Ishikawa (cell line): ENCODE measurements around the gene NAPEPLD.
A peak's percentile ranks its signal among the peaks of the same experiment; 100 is the strongest.

Source experiments
- CEBPB ChIP-seq: IDR thresholded peaks from 2 replicates; pipeline ENCODE4 v1.6.1; 2012
- CREB1 ChIP-seq: IDR thresholded peaks from 2 replicates; pipeline ENCODE4 v1.6.1; 2012; ENCODE audit warnings: low read depth
- EGR1 ChIP-seq: IDR thresholded peaks from 2 replicates; pipeline ENCODE4 v1.6.1; 2012
- EP300 ChIP-seq: IDR thresholded peaks from 2 replicates; pipeline ENCODE4 v1.6.1; 2012; ENCODE audit warnings: borderline replicate concordance
- FOXM1 ChIP-seq: IDR thresholded peaks from 2 replicates; pipeline ENCODE4 v1.6.1; 2012; ENCODE audit warnings: low read depth, borderline replicate concordance
- NFIC ChIP-seq: IDR thresholded peaks from 2 replicates; pipeline ENCODE4 v1.6.1; 2012
- RAD21 ChIP-seq: IDR thresholded peaks from 2 replicates; pipeline ENCODE4 v1.6.1; 2012; ENCODE audit warnings: low read depth
- TAF1 ChIP-seq: IDR thresholded peaks from 2 replicates; pipeline ENCODE4 v1.6.1; 2012; ENCODE audit warnings: low read depth, mild to moderate bottlenecking
- TCF12 ChIP-seq: IDR thresholded peaks from 2 replicates; pipeline ENCODE4 v1.6.1; 2012; ENCODE audit warnings: low read depth
- TEAD4 ChIP-seq: IDR thresholded peaks from 2 replicates; pipeline ENCODE4 v1.6.1; 2012
- YY1 ChIP-seq: IDR thresholded peaks from 2 replicates; pipeline ENCODE4 v1.6.1; 2012; ENCODE audit warnings: low read depth
- ZBTB7A ChIP-seq: IDR thresholded peaks from 2 replicates; pipeline ENCODE4 v1.6.1; 2012; ENCODE audit warnings: low read depth
- TF ChIP-seq, protein P1 (sequence below): IDR thresholded peaks from 2 replicates; pipeline ENCODE4 v1.6.1; 2012
- TF ChIP-seq, protein P2 (sequence below): IDR thresholded peaks from 2 replicates; pipeline ENCODE4 v1.6.1; 2012
- TF ChIP-seq, protein P3 (sequence below): IDR thresholded peaks from 2 replicates; pipeline ENCODE4 v1.6.1; 2012; ENCODE audit warnings: low read depth, mild to moderate bottlenecking

The NAPEPLD gene

DNA sequence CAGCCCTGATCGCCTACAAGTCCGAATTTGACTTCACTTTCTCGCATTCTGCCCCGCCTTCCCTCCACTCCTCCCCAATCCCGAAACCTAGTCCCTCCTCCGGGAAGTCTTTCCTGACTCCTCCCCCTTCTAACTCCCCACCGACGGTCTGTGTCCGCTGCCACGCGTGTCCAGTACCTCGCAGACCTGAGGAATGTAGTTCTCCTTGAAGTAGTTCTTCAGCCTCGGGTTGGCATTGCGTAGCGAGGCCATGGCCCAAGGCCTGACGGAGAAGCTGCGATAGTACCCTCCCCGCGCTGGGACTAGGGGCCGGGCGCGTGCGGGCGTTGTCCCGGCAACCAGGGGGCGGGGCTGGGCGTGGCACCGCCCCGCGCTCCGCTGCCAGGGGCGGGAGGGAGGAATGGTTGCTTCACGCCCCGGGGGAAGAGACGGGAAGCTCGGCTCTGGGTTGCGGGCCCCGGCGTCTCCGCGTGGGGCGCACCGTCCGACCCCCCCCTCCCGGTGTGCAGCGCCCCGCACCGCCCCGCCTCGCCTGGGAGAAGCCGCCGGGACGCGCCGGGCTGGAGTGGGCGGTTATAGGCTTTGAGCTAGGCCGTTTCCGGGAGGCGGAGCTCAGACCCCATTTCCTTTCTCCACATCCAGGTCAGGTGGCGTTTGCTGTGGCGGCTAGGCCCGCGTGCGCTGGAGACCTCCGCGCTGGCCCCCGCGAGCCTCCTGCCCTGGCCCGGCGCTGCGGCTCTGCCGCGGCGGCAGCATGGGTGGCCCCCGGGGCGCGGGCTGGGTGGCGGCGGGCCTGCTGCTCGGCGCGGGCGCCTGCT, 74.2 kb downstream of the NAPEPLD start, which contains the start of the genes ARMC10 and FBXL13:
Gene ARMC10 (plus strand): TSS at position 622 of the 818 bp plus-strand sequence. CDS start 133 bp downstream, at position 755.
Gene FBXL13 (minus strand): TSS at position 278 of the 818 bp plus-strand sequence.
- TF ChIP-seq EGR1 (peak; percentile 54), FOXM1 (no peak), YY1 (peak; percentile 68), ZBTB7A (no peak), CEBPB (no peak), TEAD4 (no peak; the same call in 1 of the 2 replicates), NFIC (no peak), EP300 (no peak), RAD21 (no peak), CREB1 (no peak), TCF12 (no peak; the same call in 1 of the 2 replicates), TAF1 (peak; percentile 66; the same call in 1 of the 2 replicates)
- TF ChIP-seq, protein P1, sequence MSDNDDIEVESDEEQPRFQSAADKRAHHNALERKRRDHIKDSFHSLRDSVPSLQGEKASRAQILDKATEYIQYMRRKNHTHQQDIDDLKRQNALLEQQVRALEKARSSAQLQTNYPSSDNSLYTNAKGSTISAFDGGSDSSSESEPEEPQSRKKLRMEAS, result peak; percentile 72
- TF ChIP-seq, protein P2, sequence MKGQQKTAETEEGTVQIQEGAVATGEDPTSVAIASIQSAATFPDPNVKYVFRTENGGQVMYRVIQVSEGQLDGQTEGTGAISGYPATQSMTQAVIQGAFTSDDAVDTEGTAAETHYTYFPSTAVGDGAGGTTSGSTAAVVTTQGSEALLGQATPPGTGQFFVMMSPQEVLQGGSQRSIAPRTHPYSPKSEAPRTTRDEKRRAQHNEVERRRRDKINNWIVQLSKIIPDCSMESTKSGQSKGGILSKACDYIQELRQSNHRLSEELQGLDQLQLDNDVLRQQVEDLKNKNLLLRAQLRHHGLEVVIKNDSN, result peak; percentile 81
- TF ChIP-seq, protein P3, sequence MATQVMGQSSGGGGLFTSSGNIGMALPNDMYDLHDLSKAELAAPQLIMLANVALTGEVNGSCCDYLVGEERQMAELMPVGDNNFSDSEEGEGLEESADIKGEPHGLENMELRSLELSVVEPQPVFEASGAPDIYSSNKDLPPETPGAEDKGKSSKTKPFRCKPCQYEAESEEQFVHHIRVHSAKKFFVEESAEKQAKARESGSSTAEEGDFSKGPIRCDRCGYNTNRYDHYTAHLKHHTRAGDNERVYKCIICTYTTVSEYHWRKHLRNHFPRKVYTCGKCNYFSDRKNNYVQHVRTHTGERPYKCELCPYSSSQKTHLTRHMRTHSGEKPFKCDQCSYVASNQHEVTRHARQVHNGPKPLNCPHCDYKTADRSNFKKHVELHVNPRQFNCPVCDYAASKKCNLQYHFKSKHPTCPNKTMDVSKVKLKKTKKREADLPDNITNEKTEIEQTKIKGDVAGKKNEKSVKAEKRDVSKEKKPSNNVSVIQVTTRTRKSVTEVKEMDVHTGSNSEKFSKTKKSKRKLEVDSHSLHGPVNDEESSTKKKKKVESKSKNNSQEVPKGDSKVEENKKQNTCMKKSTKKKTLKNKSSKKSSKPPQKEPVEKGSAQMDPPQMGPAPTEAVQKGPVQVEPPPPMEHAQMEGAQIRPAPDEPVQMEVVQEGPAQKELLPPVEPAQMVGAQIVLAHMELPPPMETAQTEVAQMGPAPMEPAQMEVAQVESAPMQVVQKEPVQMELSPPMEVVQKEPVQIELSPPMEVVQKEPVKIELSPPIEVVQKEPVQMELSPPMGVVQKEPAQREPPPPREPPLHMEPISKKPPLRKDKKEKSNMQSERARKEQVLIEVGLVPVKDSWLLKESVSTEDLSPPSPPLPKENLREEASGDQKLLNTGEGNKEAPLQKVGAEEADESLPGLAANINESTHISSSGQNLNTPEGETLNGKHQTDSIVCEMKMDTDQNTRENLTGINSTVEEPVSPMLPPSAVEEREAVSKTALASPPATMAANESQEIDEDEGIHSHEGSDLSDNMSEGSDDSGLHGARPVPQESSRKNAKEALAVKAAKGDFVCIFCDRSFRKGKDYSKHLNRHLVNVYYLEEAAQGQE, result no peak

DNA sequence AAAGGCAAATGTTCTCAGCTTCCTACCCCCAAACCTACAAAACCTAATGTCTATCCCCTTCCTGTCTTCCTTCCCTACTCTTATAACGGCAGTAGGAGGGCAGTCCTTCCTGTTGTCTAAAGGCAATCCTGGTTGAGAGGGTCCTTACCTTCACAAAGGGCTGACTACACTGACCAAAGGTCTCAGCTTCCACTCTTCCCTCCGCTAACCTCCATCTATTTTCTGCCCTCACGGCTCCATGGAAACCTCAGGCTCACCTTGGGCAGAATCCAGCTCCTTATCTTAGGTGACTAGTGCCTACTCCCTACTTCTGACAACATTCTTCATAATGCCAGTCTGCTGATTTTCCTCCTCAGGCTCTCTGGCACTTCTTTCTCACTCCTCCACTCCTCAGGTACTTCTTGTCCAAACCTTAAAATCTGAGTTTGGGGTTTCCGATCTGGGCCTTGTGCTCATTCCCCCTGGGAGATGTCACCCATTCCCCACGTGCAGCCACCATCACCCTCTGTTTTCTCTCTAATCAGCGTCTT, 74.8 kb downstream of the NAPEPLD start:
- TF ChIP-seq, protein P1, result 0 out of 2 replicates have a peak, but pooled peaks have one; percentile 8
- TF ChIP-seq FOXM1, result no peak

DNA sequence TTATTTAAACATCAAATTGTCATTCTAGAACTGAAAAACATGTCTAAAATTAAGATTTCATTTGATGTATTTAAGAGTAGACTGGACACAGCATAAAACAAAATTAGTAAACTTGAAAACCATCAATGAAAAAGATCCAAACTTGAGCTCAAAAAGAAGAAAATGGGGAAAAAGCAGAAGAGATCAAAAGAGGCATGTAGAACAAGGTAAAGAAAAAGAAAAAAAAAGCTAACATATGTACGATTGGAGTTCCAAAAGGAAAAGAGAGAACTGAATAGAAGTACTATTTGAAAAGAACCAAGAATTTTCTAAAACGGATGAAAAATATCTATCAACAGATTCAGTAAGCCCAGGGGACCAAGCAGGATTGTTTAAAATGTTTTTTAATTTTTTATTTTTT, 77.9 kb downstream of the NAPEPLD start:
- no peak for TF ChIP-seq EGR1
- TF ChIP-seq, protein P1, result no peak
- no peak for TF ChIP-seq EP300
- TF ChIP-seq, protein P3, result no peak
- no peak for TF ChIP-seq RAD21
- no peak for TF ChIP-seq TCF12
- no peak for TF ChIP-seq NFIC
- no peak for TF ChIP-seq TAF1
- no peak for TF ChIP-seq ZBTB7A
- TF ChIP-seq FOXM1, result no peak
- TF ChIP-seq, protein P2, result no peak
- no peak for TF ChIP-seq YY1
- no peak for TF ChIP-seq CEBPB

DNA sequence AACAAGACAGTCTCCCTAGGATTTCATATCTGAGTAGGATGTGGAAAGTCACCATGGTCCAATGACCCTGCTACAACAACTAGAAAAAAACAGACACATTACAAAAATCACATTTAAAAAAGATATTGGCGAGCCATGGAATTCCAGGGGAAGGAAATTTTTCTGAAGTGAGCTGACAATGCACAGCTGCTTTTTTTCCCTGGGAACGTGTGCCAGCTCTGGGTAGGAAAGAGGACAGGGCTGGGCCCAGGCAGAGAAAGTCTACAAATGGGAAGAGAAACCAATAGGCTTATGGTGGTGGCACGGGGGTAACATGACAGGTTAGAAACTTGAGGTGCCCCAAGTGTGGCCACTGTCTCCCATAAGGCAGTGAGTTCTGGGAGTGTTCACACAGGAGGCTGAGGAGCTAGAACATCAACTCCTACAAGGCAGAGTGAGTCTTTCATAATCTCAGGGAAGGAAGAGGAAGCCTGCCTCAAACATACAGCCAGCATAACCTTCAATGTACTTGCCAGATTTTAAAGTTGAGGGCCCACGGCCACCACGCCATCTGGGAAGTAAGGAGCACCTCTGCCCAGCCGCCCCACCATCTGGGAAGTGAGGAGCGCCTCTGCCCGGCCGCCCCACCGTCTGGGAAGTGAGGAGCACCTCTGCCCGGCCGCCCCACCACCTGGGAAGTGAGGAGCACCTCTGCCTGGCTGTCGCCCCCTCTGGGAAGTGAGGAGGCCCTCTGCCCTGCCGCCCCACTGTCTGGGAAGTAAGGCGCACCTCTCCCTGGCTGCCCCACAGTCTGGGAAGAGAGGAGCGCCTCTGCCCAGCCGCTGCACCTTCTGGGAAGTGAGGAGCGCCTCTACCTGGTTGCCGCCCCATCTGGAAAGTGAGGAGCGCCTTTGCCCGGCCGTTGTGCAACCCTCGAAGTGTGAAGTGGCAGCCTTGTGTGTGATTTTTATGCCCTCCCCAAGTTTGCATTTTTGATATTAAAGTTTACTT, 80.2 kb downstream of the NAPEPLD start:
- TF ChIP-seq, protein P2, result no peak
- TF ChIP-seq EGR1 (no peak), TEAD4 (no peak), EP300 (no peak), CREB1 (no peak), RAD21 (no peak), TCF12 (no peak), ZBTB7A (no peak), FOXM1 (no peak), NFIC (no peak), YY1 (no peak), CEBPB (no peak), TAF1 (no peak)
- TF ChIP-seq, protein P3, result no peak
- TF ChIP-seq, protein P1, result no peak
